Calu3 (cell line): ENCODE data around the gene MLH3. TPM values are rescaled to one million over a fixed set of nuclear protein-coding genes. Genes with fewer than 3 reads are reported as not detected.

Experiments
- BruUV-seq: library from RNA; stranded (reverse); fragments of 400-500 nt; replicated peaks from 2 replicates; lab custom pipeline; 2021; lab: Mats Ljungman, UMichigan
- CTCF ChIA-PET: fragments of 300-600 bp; sonication (Branson Sonifier 250); formaldehyde crosslinking; loops from one replicate; lab custom pipeline; 2022; ENCODE audit warnings: antibody characterized with exemption; lab: Charles Lee
- DNase-seq: peaks from one replicate; pipeline ENCODE4 v3.0.0; 2022
- H3K27ac Mint-ChIP-seq: one replicate; pipeline ENCODE4 v1.8.0; 2022; ENCODE audit warnings: mixed read lengths; ENCODE audit not compliant: unreplicated experiment
- H3K27me3 Mint-ChIP-seq: one replicate; pipeline ENCODE4 v1.8.0; 2022; ENCODE audit warnings: mixed read lengths; ENCODE audit not compliant: unreplicated experiment
- H3K36me3 Mint-ChIP-seq: one replicate; pipeline ENCODE4 v1.8.0; 2022; ENCODE audit warnings: mild to moderate bottlenecking, moderate library complexity, mixed read lengths; ENCODE audit not compliant: insufficient read depth, unreplicated experiment
- H3K4me1 Mint-ChIP-seq: one replicate; pipeline ENCODE4 v1.8.0; 2022; ENCODE audit warnings: mild to moderate bottlenecking, low read depth, mixed read lengths; ENCODE audit not compliant: unreplicated experiment
- H3K4me3 Mint-ChIP-seq: one replicate; pipeline ENCODE4 v1.8.0; 2022; ENCODE audit warnings: mild to moderate bottlenecking, low read depth, moderate library complexity, mixed read lengths; ENCODE audit not compliant: unreplicated experiment
- H3K9me3 Mint-ChIP-seq: one replicate; pipeline ENCODE4 v1.8.0; 2022; ENCODE audit warnings: low read depth, mixed read lengths; ENCODE audit not compliant: unreplicated experiment
- CTCF ChIP-seq: fragments of 200-600 bp; IDR thresholded peaks from one replicate; pipeline ENCODE4 v1.8.0; 2022; ENCODE audit warnings: antibody characterized with exemption; ENCODE audit not compliant: unreplicated experiment
- intact Hi-C: fragments of 100-400 bp; cut with micrococcal nuclease; formaldehyde crosslinking; loops from one replicate; pipeline ENCODE4 v1.10.0; 2022; ENCODE audit not compliant: unreplicated experiment
- total RNA-seq: library from RNA; stranded (reverse); gene quantifications from 2 replicates; pipeline ENCODE4 v1.2.3, GENCODE V29; 2022

MLH3 gene
- total RNA-seq, 1 experiment from 2014 or later, result 24.7 TPM

GRCh38 chr14:75095690-75096089 is 44.4 kb upstream of the MLH3 start:
- Mint-ChIP-seq H3K27me3 (no peaks in the 10 kb centered on the region), H3K36me3 (peaks cover 24% of the 10 kb centered on the region), H3K27ac (no peak overlapping the region), H3K4me3 (no peak overlapping the region), H3K4me1 (no peaks in the 10 kb centered on the region), H3K9me3 (no peaks in the 10 kb centered on the region)
- CTCF ChIA-PET, result interaction anchor here (0.7 to 1.2 kb wide), 2 partner anchors 140 to 235 kb away, joined by 3 to 6 read pairs; partner anchors contain the start of gene PGF
- intact Hi-C loops, result no loop called here
- no peak for DNase-seq
- BruUV-seq, result no TSS peak
- TF ChIP-seq CTCF, result no peak

GRCh38 chr14:75094896-75095295 is 43.6 kb upstream of the MLH3 start:
- CTCF ChIA-PET, result interaction anchor here (1.2 kb wide), 1 partner anchor 234 kb away, joined by 3 read pairs; no protein-coding TSS in a partner anchor
- Mint-ChIP-seq H3K9me3 (no peaks in the 10 kb centered on the region), H3K27me3 (no peaks in the 10 kb centered on the region)

GRCh38 chr14:75092698-75093097 is 41.4 kb upstream of the MLH3 start:
- no peak for TF ChIP-seq CTCF
- intact Hi-C loops, result no loop called here
- H3K4me1 Mint-ChIP-seq, result no peaks in the 10 kb centered on the region
- no peaks in the 10 kb centered on the region for H3K9me3 Mint-ChIP-seq
- BruUV-seq, result no TSS peak
- DNase-seq, result no peak
- no peak overlapping the region for H3K4me3 Mint-ChIP-seq
- H3K27ac Mint-ChIP-seq, result no peak overlapping the region
- H3K36me3 Mint-ChIP-seq, result peaks cover 18% of the 10 kb centered on the region
- CTCF ChIA-PET, result no interaction called here
- H3K27me3 Mint-ChIP-seq, result no peaks in the 10 kb centered on the region

More at GRCh38 chr14:75094896-75095295, 43.6 kb upstream of the MLH3 start:
- intact Hi-C loops, result no loop called here
- TF ChIP-seq CTCF, result no peak
- no TSS peak for BruUV-seq
- Mint-ChIP-seq H3K4me1 (no peaks in the 10 kb centered on the region), H3K4me3 (no peak overlapping the region), H3K36me3 (peaks cover 24% of the 10 kb centered on the region), H3K27ac (no peak overlapping the region)
- no peak for DNase-seq

- Mint-ChIP-seq H3K27ac (no peak overlapping the region), H3K27me3 (no peaks in the 10 kb centered on the region), H3K4me1 (no peaks in the 10 kb centered on the region), H3K4me3 (no peak overlapping the region), H3K9me3 (no peaks in the 10 kb centered on the region), H3K36me3 (peaks cover 21% of the 10 kb centered on the region)
- CTCF ChIA-PET, result no interaction called here
- no peak for TF ChIP-seq CTCF
- no peak for DNase-seq
- BruUV-seq, result no TSS peak
- intact Hi-C loops, result no loop called here
Observed at GRCh38 chr14:75091251-75091650, 40.0 kb upstream of the MLH3 start.
